ENCODE results near the gene MTARC1. TPM values are rescaled to one million over a fixed set of nuclear protein-coding genes. Genes with fewer than 3 reads are reported as not detected.

MTARC1 gene
- total RNA-seq, 1 donor from 2014 or later = 2.6 TPM

DNA sequence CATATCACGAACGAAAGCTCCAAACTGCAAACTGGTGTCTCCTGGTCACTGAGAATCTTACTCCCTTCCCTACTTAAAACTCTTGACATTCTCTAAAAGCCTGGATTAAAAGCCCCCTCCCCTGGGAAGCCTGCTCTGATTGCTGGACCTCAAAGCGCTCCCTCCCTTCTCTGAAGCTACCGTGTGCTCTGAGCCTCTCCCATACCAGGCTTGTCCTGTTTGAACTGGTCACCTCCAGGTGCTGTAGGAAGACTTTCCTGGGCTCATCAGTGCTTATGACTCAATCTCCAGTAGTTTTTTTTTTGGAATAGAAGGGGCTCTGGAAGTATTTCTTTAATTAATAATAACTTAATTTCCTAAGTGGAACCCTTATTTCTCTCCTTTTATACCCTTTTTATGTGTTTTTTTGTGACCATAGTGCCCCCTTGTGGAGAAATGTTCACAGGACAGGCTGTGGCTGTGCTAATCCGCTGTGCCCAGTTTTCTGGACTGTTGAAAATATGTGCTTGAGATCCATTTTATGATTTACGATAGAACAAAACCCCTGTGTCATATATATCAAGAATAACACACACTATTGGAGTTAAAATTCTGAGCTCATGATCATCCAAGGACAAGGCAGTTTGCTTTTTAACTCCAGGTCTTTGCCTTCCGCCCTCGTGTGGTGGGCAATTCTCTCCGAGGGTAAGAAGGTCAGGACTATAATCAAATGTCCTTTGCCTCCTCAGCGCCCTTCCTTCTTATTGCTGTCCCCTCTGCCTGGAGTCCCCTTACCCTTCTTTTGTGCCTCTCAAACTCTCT lies 16.9 kb downstream of the MTARC1 start:
- H3K27me3 Mint-ChIP-seq (ENCODE audit: unreplicated experiment) = peaks cover 5% of the 10 kb centered on the region
- H3K27ac Mint-ChIP-seq (ENCODE audit: unreplicated experiment) = no peak overlapping the region
- DNase-seq (ENCODE audit: low spot score) = peak; percentile 49
- TF ChIP-seq, protein P1, sequence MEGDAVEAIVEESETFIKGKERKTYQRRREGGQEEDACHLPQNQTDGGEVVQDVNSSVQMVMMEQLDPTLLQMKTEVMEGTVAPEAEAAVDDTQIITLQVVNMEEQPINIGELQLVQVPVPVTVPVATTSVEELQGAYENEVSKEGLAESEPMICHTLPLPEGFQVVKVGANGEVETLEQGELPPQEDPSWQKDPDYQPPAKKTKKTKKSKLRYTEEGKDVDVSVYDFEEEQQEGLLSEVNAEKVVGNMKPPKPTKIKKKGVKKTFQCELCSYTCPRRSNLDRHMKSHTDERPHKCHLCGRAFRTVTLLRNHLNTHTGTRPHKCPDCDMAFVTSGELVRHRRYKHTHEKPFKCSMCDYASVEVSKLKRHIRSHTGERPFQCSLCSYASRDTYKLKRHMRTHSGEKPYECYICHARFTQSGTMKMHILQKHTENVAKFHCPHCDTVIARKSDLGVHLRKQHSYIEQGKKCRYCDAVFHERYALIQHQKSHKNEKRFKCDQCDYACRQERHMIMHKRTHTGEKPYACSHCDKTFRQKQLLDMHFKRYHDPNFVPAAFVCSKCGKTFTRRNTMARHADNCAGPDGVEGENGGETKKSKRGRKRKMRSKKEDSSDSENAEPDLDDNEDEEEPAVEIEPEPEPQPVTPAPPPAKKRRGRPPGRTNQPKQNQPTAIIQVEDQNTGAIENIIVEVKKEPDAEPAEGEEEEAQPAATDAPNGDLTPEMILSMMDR (IDR thresholded peaks at IDR 0.05; ENCODE audit: unreplicated experiment) = peak; percentile 92
- no peaks in the 10 kb centered on the region for H3K9me3 Mint-ChIP-seq (ENCODE audit: unreplicated experiment)
- no peaks in the 10 kb centered on the region for H3K4me1 Mint-ChIP-seq (ENCODE audit: unreplicated experiment)
- no peaks in the 10 kb centered on the region for H3K36me3 Mint-ChIP-seq (ENCODE audit: low read depth, unreplicated experiment)
- H3K4me3 Mint-ChIP-seq (ENCODE audit: unreplicated experiment) = no peak overlapping the region

DNA sequence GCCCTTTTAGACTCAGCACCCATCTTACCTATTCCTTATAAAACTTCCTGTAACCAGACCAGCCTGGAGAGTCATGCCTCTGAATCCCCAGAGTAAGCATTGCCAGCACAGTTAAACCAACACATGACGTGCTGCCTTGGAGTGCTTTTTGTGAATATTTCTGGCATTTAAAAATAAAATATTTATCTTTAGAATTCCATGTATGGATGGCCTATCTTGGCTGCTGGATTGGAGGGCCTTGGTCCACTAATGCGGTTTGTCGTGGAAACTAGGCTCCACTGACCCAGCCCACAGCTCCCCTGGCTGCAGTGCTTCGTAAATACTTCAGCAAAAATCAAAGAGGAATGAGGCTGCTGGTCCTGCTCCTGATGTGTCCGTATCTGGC lies 17.5 kb downstream of the MTARC1 start:
- Mint-ChIP-seq H3K4me3 (ENCODE audit: unreplicated experiment) (no peak overlapping the region), H3K27ac (ENCODE audit: unreplicated experiment) (no peak overlapping the region), H3K27me3 (ENCODE audit: unreplicated experiment) (peaks cover 7% of the 10 kb centered on the region), H3K4me1 (ENCODE audit: unreplicated experiment) (no peaks in the 10 kb centered on the region), H3K36me3 (ENCODE audit: low read depth, unreplicated experiment) (no peaks in the 10 kb centered on the region), H3K9me3 (ENCODE audit: unreplicated experiment) (no peaks in the 10 kb centered on the region)
- TF ChIP-seq, protein P1 (IDR thresholded peaks at IDR 0.05; ENCODE audit: unreplicated experiment) = no peak
- no peak for DNase-seq (ENCODE audit: low spot score)

DNA sequence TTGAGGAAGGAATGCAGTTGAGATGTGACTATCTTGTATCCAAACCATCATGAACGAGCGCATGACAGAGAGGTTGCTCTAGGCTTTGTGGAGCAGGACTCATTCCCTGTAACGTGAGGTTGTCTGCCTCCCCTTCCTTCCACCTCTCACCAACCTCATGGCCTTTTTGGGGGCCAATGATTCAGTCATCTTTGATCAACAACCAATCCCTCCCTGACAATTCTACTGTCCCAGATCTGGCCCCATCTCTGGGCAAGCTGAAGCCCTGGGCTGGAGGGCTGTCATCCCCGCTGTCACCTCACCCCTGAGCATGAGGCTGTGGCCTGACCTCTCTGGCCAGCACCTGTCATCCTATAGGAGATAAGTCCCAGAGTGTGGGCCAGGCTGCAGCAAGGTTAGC lies 19.7 kb downstream of the MTARC1 start:
- H3K27ac Mint-ChIP-seq (ENCODE audit: unreplicated experiment) = no peak overlapping the region
- no peaks in the 10 kb centered on the region for H3K36me3 Mint-ChIP-seq (ENCODE audit: low read depth, unreplicated experiment)
- H3K27me3 Mint-ChIP-seq (ENCODE audit: unreplicated experiment) = peaks cover 4% of the 10 kb centered on the region
- no peaks in the 10 kb centered on the region for H3K9me3 Mint-ChIP-seq (ENCODE audit: unreplicated experiment)
- TF ChIP-seq, protein P1 (IDR thresholded peaks at IDR 0.05; ENCODE audit: unreplicated experiment) = no peak
- peaks cover 3% of the 10 kb centered on the region for H3K4me1 Mint-ChIP-seq (ENCODE audit: unreplicated experiment)
- no peak overlapping the region for H3K4me3 Mint-ChIP-seq (ENCODE audit: unreplicated experiment)
- DNase-seq (ENCODE audit: low spot score) = no peak

DNA sequence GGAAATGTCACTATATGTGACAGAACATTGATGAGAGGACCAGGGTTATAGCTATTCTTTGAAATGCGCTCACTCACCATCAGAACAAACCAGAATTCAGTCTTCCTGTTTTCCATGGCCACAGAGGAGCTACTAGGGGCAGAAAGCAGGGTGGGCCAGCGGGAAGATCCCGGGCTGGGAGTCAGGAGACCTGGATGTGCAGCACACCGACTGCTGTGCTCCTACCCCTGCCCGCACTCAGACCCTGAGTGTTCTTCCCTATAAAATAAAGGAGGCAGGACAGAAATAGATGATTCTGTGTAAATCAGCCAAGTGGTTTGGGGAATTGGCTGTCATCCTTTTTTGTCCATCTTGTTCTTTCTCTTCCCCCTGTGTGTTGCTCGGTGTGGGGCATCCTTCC lies 21.0 kb downstream of the MTARC1 start:
- DNase-seq (ENCODE audit: low spot score) = no peak
- H3K4me3 Mint-ChIP-seq (ENCODE audit: unreplicated experiment) = no peak overlapping the region
- no peaks in the 10 kb centered on the region for H3K36me3 Mint-ChIP-seq (ENCODE audit: low read depth, unreplicated experiment)
- no peaks in the 10 kb centered on the region for H3K9me3 Mint-ChIP-seq (ENCODE audit: unreplicated experiment)
- peaks cover 3% of the 10 kb centered on the region for H3K4me1 Mint-ChIP-seq (ENCODE audit: unreplicated experiment)
- peaks cover 7% of the 10 kb centered on the region for H3K27me3 Mint-ChIP-seq (ENCODE audit: unreplicated experiment)
- H3K27ac Mint-ChIP-seq (ENCODE audit: unreplicated experiment) = no peak overlapping the region
- TF ChIP-seq, protein P1 (IDR thresholded peaks at IDR 0.05; ENCODE audit: unreplicated experiment) = no peak
